IMR-90 (cell line): ENCODE data around the gene SLIT1. TPM values are rescaled to one million over a fixed set of nuclear protein-coding genes. Genes with fewer than 3 reads are reported as not detected.

Source experiments
- ATAC-seq: fragments of 200-7000 bp; cut with Tn5 transposase; 2 replicates; pipeline ENCODE4 v1.9.1; 2020; ENCODE audit warnings: low read depth, mild to moderate bottlenecking, moderate library complexity
- BruUV-seq: library from RNA; stranded (reverse); fragments of 400-500 nt; replicated peaks from 2 replicates; lab custom pipeline; 2021; lab: Mats Ljungman, UMichigan
- CTCF ChIA-PET: fragments of 300-600 bp; formaldehyde crosslinking; extraction: SDS; loops from one replicate; lab custom pipeline; 2021; ENCODE audit warnings: antibody characterized with exemption; lab: Yijun Ruan, JAX
- POLR2A ChIA-PET: fragments of 300-600 bp; sonication (Branson Sonifier 250); formaldehyde crosslinking; loops from one replicate; lab custom pipeline; 2022; ENCODE audit warnings: antibody characterized with exemption; ENCODE audit not compliant: unreplicated experiment; lab: Charles Lee
- DNase-seq: peaks from one replicate; pipeline ENCODE4 v3.0.0; 2013
- H2AFZ ChIP-seq: replicated peaks from 2 replicates; pipeline ENCODE3; 2013; ENCODE audit warnings: low read length, mild to moderate bottlenecking; ENCODE audit not compliant: poor library complexity
- H2AK5ac ChIP-seq: 2 replicates; pipeline ENCODE4 v1.6.1; 2013; ENCODE audit warnings: low read depth, low read length, inconsistent platforms
- H2AK9ac ChIP-seq: replicated peaks from 2 replicates; pipeline ENCODE3; 2013; ENCODE audit warnings: mild to moderate bottlenecking, low read depth, low read length, moderate library complexity; ENCODE audit not compliant: poor library complexity
- H2BK120ac ChIP-seq: 2 replicates; pipeline ENCODE4 v1.6.1; 2013; ENCODE audit warnings: low read depth, low read length, inconsistent platforms
- H2BK15ac ChIP-seq: 3 replicates; pipeline ENCODE4 v1.6.1; 2013; ENCODE audit warnings: low read depth, low read length, inconsistent platforms
- H2BK20ac ChIP-seq: 2 replicates; pipeline ENCODE4 v1.6.1; 2013; ENCODE audit warnings: low read depth, mild to moderate bottlenecking, inconsistent platforms, low read length, moderate library complexity
- H2BK5ac ChIP-seq: 2 replicates; pipeline ENCODE4 v1.6.1; 2013; ENCODE audit warnings: mild to moderate bottlenecking, low read depth, low read length, inconsistent platforms; ENCODE audit not compliant: poor library complexity, severe bottlenecking
- H3K14ac ChIP-seq: replicated peaks from 2 replicates; pipeline ENCODE4 v1.6.1; 2013; ENCODE audit warnings: low read depth, low read length, inconsistent platforms
- H3K18ac ChIP-seq: 2 replicates; pipeline ENCODE4 v1.6.1; 2013; ENCODE audit warnings: low read depth, low read length, control low read depth
- H3K23ac ChIP-seq: 2 replicates; pipeline ENCODE4 v1.6.1; 2013; ENCODE audit warnings: low read depth, low read length, inconsistent platforms
- H3K27ac ChIP-seq: 2 replicates; pipeline ENCODE4 v1.5.1; 2013; ENCODE audit warnings: mild to moderate bottlenecking, control low read depth, low read length; ENCODE audit not compliant: insufficient read depth
- H3K27me3 ChIP-seq: 2 replicates; pipeline ENCODE4 v1.6.1; 2013; ENCODE audit warnings: low read length; ENCODE audit not compliant: control insufficient read depth, insufficient read depth
- H3K36me3 ChIP-seq: 2 replicates; pipeline ENCODE4 v1.6.1; 2013; ENCODE audit warnings: low read length, mixed read lengths; ENCODE audit not compliant: control insufficient read depth, insufficient read depth
- H3K4ac ChIP-seq: 2 replicates; pipeline ENCODE4 v1.6.1; 2013; ENCODE audit warnings: low read depth, low read length, inconsistent platforms
- H3K4me1 ChIP-seq: 2 replicates; pipeline ENCODE4 v1.6.1; 2013; ENCODE audit warnings: low read length, mixed read lengths; ENCODE audit not compliant: control insufficient read depth, insufficient read depth
- H3K4me2 ChIP-seq: 2 replicates; pipeline ENCODE4 v1.6.1; 2013; ENCODE audit warnings: low read depth, mild to moderate bottlenecking, control low read depth, low read length, moderate library complexity
- H3K4me3 ChIP-seq: 2 replicates; pipeline ENCODE4 v1.5.1; 2013; ENCODE audit warnings: low read depth, mild to moderate bottlenecking, control low read depth, low read length, moderate library complexity; ENCODE audit not compliant: insufficient read depth
- H3K56ac ChIP-seq: 2 replicates; pipeline ENCODE4 v1.6.1; 2013; ENCODE audit warnings: low read length, inconsistent platforms; ENCODE audit not compliant: insufficient read depth; ENCODE audit errors: extremely low read depth
- H3K79me1 ChIP-seq, 2 experiments: 2 replicates each; pipeline ENCODE4 v1.6.1; 2013; ENCODE audit warnings: low read length in 2 of 2, inconsistent platforms in 1 of 2, low read depth in 1 of 2
- H3K9ac ChIP-seq: 2 replicates; pipeline ENCODE4 v1.6.1; 2013; ENCODE audit warnings: low read depth, low read length, control low read depth
- H3K9me1 ChIP-seq: 2 replicates; pipeline ENCODE4 v1.6.1; 2013; ENCODE audit warnings: low read length, inconsistent platforms; ENCODE audit not compliant: insufficient read depth
- H3K9me3 ChIP-seq: 2 replicates; pipeline ENCODE4 v1.6.1; 2013; ENCODE audit warnings: low read length; ENCODE audit not compliant: control insufficient read depth, insufficient read depth
- H4K20me1 ChIP-seq: 2 replicates; pipeline ENCODE4 v1.6.1; 2013; ENCODE audit warnings: low read length, inconsistent platforms; ENCODE audit not compliant: insufficient read depth
- H4K5ac ChIP-seq: 2 replicates; pipeline ENCODE4 v1.6.1; 2013; ENCODE audit warnings: mild to moderate bottlenecking, low read depth, low read length, control low read depth
- H4K8ac ChIP-seq, 2 experiments: 2 replicates each; pipeline ENCODE4 v1.6.1; 2013; ENCODE audit warnings: low read depth in 2 of 2, low read length in 2 of 2, control low read depth in 1 of 2, inconsistent platforms in 1 of 2
- H4K91ac ChIP-seq: 2 replicates; pipeline ENCODE4 v1.6.1; 2013; ENCODE audit warnings: low read depth, low read length, inconsistent platforms; ENCODE audit not compliant: insufficient read depth
- CHD1 ChIP-seq: IDR thresholded peaks from 2 replicates; pipeline ENCODE4 v1.6.1; 2012; ENCODE audit warnings: low read depth, low read length, improper control_type of control experiment
- ELK1 ChIP-seq: fragments of 150-350 bp; IDR thresholded peaks from 2 replicates; pipeline ENCODE4 v1.6.1; 2016; ENCODE audit warnings: low read depth, mild to moderate bottlenecking, low read length, moderate library complexity, borderline replicate concordance
- MAZ ChIP-seq: IDR thresholded peaks from 2 replicates; pipeline ENCODE4 v1.6.1; 2012; ENCODE audit warnings: low read depth, mild to moderate bottlenecking, low read length, improper control_type of control experiment, moderate library complexity, borderline replicate concordance
- MXI1 ChIP-seq: IDR thresholded peaks from 2 replicates; pipeline ENCODE4 v1.6.1; 2012; ENCODE audit warnings: low read depth, mild to moderate bottlenecking, low read length, moderate library complexity, borderline replicate concordance
- POLR2A ChIP-seq: IDR thresholded peaks from 2 replicates; pipeline ENCODE4 v1.6.1; 2012; ENCODE audit warnings: mild to moderate bottlenecking, low read depth, low read length
- RAD21 ChIP-seq: IDR thresholded peaks from 2 replicates; pipeline ENCODE4 v1.6.1; 2012; ENCODE audit warnings: low read length, improper control_type of control experiment
- RCOR1 ChIP-seq: IDR thresholded peaks from 2 replicates; pipeline ENCODE4 v1.6.1; 2012; ENCODE audit warnings: mild to moderate bottlenecking, low read length, improper control_type of control experiment; ENCODE audit not compliant: insufficient replicate concordance
- WGBS, 2 experiments: methylation state at CpG; one replicate each; pipeline versions ENCODE4 v1.1.5 to v1.1.7; 2013; ENCODE audit warnings: missing lambda C conversion rate in 2 of 2; ENCODE audit not compliant: insufficient read length in 1 of 2; ENCODE audit errors: extremely low coverage in 2 of 2; 5-methylcytosine and 5-hydroxymethylcytosine counted together
- dilution Hi-C: fragments of 300-500 bp; cut with HindIII; formaldehyde crosslinking; loops from one replicate; pipeline ENCODE4 v1.14.3; 2018; ENCODE audit warnings: low sequenced_read_pairs; ENCODE audit not compliant: unreplicated experiment
- in situ Hi-C: fragments of 300-500 bp; cut with MboI; formaldehyde crosslinking; loops from 3 replicates; pipeline ENCODE4 v1.14.3; 2019; ENCODE audit warnings: low sequenced_read_pairs, inconsistent platforms, mixed read lengths
- intact Hi-C: fragments of 100-400 bp; cut with micrococcal nuclease; formaldehyde crosslinking; loops from 2 replicates; pipeline ENCODE4 v1.10.0; 2022
- polyA plus RNA-seq, 3 experiments: library from polyadenylated mRNA; depleted of rRNA; stranded (reverse); fragments of >200 nt; gene quantifications; 2 replicates each; pipeline ENCODE4 v1.2.3, GENCODE V29; 2012; ENCODE audit warnings: low replicate concordance in 1 of 3
- total RNA-seq: library from RNA; depleted of rRNA; stranded (reverse); fragments of >200 nt; gene quantifications from 2 replicates; pipeline ENCODE4 v1.2.3, GENCODE V29; 2012

The SLIT1 gene
- total and polyA plus RNA-seq, 2 of the 4 experiments (the other 2 are of a cell fraction), result under 0.01 TPM

GRCh38 chr10:97100657-97101056 lies 85.1 kb downstream of the SLIT1 start:
- no peak overlapping the region for H2BK20ac ChIP-seq
- no peak overlapping the region for H2AK9ac ChIP-seq
- H4K5ac ChIP-seq, result no peak overlapping the region
- no peak overlapping the region for H3K27ac ChIP-seq
- ChIA-PET POLR2A (no interaction called here), CTCF (no interaction called here)
- BruUV-seq, result no TSS peak
- no peaks in the 10 kb centered on the region for H3K79me1 ChIP-seq
- ATAC-seq (no peak), DNase-seq (no peak)
- H3K9me3 ChIP-seq, result no peaks in the 10 kb centered on the region
- H2BK120ac ChIP-seq, result no peak overlapping the region
- no peak overlapping the region for H2BK15ac ChIP-seq
- H3K56ac ChIP-seq, result no peak overlapping the region
- TF ChIP-seq RCOR1, result no peak
- TF ChIP-seq MXI1, result no peak
- TF ChIP-seq POLR2A, result no peak
- TF ChIP-seq RAD21, result no peak
- TF ChIP-seq CHD1, result no peak
- no peak for TF ChIP-seq ELK1
- TF ChIP-seq MAZ, result no peak
- H3K4me3 ChIP-seq, result no peak overlapping the region
- H2BK5ac ChIP-seq, result no peak overlapping the region
- in situ Hi-C loops, result no loop called here
- no peak overlapping the region for H3K9ac ChIP-seq
- no peak overlapping the region for H3K23ac ChIP-seq
- H3K9me1 ChIP-seq, result no peaks in the 10 kb centered on the region
- no peaks in the 10 kb centered on the region for H3K36me3 ChIP-seq
- no peak overlapping the region for H2AK5ac ChIP-seq
- H2AFZ ChIP-seq, result no peak overlapping the region
- no peak overlapping the region for H3K14ac ChIP-seq
- dilution Hi-C loops, result no loop called here
- intact Hi-C loops, result no loop called here
- no CpG with 5 or more reads among the region's 9 CpGs for WGBS, 2 experiments
- no peak overlapping the region for H4K8ac ChIP-seq
- no peaks in the 10 kb centered on the region for H3K4me1 ChIP-seq
- peaks cover 64% of the 10 kb centered on the region for H3K27me3 ChIP-seq
- H3K4me2 ChIP-seq, result no peak overlapping the region
- H3K4ac ChIP-seq, result no peak overlapping the region
- no peak overlapping the region for H4K91ac ChIP-seq
- no peaks in the 10 kb centered on the region for H4K20me1 ChIP-seq
- H3K18ac ChIP-seq, result no peak overlapping the region
